ENCODE data around the gene FNDC3B. TPM values are rescaled to one million over a fixed set of nuclear protein-coding genes. Genes with fewer than 3 reads are reported as not detected.

Gene FNDC3B
- total and polyA plus RNA-seq, 2 of the 8 experiments (the other 6 are each of a cell fraction or from before 2014, with no cell fraction given) = 14.1 to 44.4 TPM

- H3K9ac ChIP-seq (replicated peaks in 1 of 4; ENCODE audit: extremely low read depth in 1 of 4, low read depth in 3 of 4, low read length in 3 of 4) = no peak overlapping the region
- H3K4me2 ChIP-seq (ENCODE audit: insufficient read depth in 1 of 2, low read depth in 2 of 2, low read length in 2 of 2) = no peak overlapping the region
- no peaks in the 10 kb centered on the region for H3K23me2 ChIP-seq (ENCODE audit: low read depth, low read length)
- no peak overlapping the region for H3K56ac ChIP-seq (replicated peaks; ENCODE audit: insufficient read length, low read depth, low read length)
- H4K8ac ChIP-seq (ENCODE audit: extremely low read depth, insufficient read depth, low read length) = no peak overlapping the region
- H3K79me2 ChIP-seq (ENCODE audit: control insufficient read depth in 1 of 2, insufficient read depth in 2 of 2, low read length in 2 of 2) = peaks cover 0 to 33% of the 10 kb centered on the region in 2 experiments; a peak in 3 of 4 replicates
- DNase-seq (ENCODE audit: low read depth in 1 of 2, low spot score in 2 of 2) = no peak
- CTCF ChIA-PET (ENCODE audit: partially characterized antibody) = interaction anchor here (1.1 kb wide), 1 partner anchor 11 kb away, joined by 3 read pairs; no protein-coding TSS in a partner anchor
- no peak for FAIRE-seq
- H2BK20ac ChIP-seq (ENCODE audit: low read length) = no peak overlapping the region
- TF ChIP-seq RFX5 (IDR thresholded peaks at IDR 0.05; ENCODE audit: borderline replicate concordance, low read depth, low read length) (no peak), TAF1 (IDR thresholded peaks at IDR 0.05; ENCODE audit: low read depth, low read length) (no peak), JUND (IDR thresholded peaks at IDR 0.05; ENCODE audit: low read length) (no peak), RBBP5 (IDR thresholded peaks at IDR 0.05; ENCODE audit: borderline replicate concordance, low read depth, low read length) (no peak), ATF3 (IDR thresholded peaks at IDR 0.05; ENCODE audit: insufficient read depth, low read depth, low read length) (no peak)
- H4K20me1 ChIP-seq (replicated peaks in 1 of 2; ENCODE audit: control insufficient read depth in 1 of 2, insufficient read depth in 2 of 2, low read length in 2 of 2) = peaks cover 0 to 1% of the 10 kb centered on the region in 2 experiments
- no peak overlapping the region for H3K18ac ChIP-seq (ENCODE audit: extremely low read depth, low read length)
- no peak overlapping the region for H2BK15ac ChIP-seq (ENCODE audit: low read length)
- POLR2A ChIA-PET (ENCODE audit: partially characterized antibody) = interaction anchor here (0.7 kb wide), 1 partner anchor 28 kb away, joined by 3 read pairs; no protein-coding TSS in a partner anchor
- H3K27me3 ChIP-seq (replicated peaks in 1 of 4; ENCODE audit: control insufficient read depth in 3 of 4, extremely low read depth in 1 of 4, insufficient read depth in 3 of 4, low read length in 3 of 4) = no peaks in the 10 kb centered on the region
- H2AK5ac ChIP-seq (ENCODE audit: low read depth, low read length) = no peak overlapping the region
- no peak overlapping the region for H3K27ac ChIP-seq (ENCODE audit: low read depth, low read length)
- H2BK12ac ChIP-seq (ENCODE audit: low read depth, low read length) = no peak overlapping the region
- H2BK120ac ChIP-seq (replicated peaks; ENCODE audit: low read depth, low read length) = no peak overlapping the region
- H3K4me3 ChIP-seq (ENCODE audit: extremely low read depth in 1 of 4, insufficient read depth in 2 of 4, low read depth in 3 of 4, low read length in 4 of 4) = no peak overlapping the region
- H3K9me3 ChIP-seq (ENCODE audit: insufficient read depth in 2 of 2, low read depth in 1 of 2, low read length in 1 of 2) = no peaks in the 10 kb centered on the region
- H3K79me1 ChIP-seq (ENCODE audit: low read depth, low read length) = peaks cover 3% of the 10 kb centered on the region; the same call in 1 of the 2 replicates
- WGBS, 2 experiments (ENCODE audit: extremely low coverage in 1 of 2, insufficient coverage in 1 of 2, insufficient read length in 1 of 2, insufficient replicate concordance in 2 of 2, low coverage in 1 of 2, low lambda C conversion rate in 2 of 2, missing lambda C conversion rate in 1 of 2) = 90% methylated on average over 7 of the region's 7 CpGs; no CpG with 5 or more reads in 1 of the 2 experiments
- H2AFZ ChIP-seq (ENCODE audit: low read length) = no peak overlapping the region
- no peak overlapping the region for H3K23ac ChIP-seq (ENCODE audit: insufficient read length)
- H2BK5ac ChIP-seq (ENCODE audit: low read depth, low read length) = no peak overlapping the region
- no peak overlapping the region for H4K5ac ChIP-seq (ENCODE audit: insufficient read length, low read depth, low read length)
- H3K14ac ChIP-seq (ENCODE audit: insufficient read length) = no peak overlapping the region
- H3K36me3 ChIP-seq (ENCODE audit: control insufficient read depth in 2 of 4, insufficient read depth in 4 of 4, low read length in 3 of 4) = peaks cover 0 to 9% (median 5%) of the 10 kb centered on the region in 4 experiments; a peak in 5 of 8 replicates
- H3K4me1 ChIP-seq (replicated peaks in 1 of 4; ENCODE audit: control insufficient read depth in 3 of 4, insufficient read depth in 4 of 4, low read length in 3 of 4) = no peaks in the 10 kb centered on the region
- H4K91ac ChIP-seq (replicated peaks; ENCODE audit: insufficient read length, low read length) = no peak overlapping the region
- no peak overlapping the region for H3K4ac ChIP-seq (replicated peaks; ENCODE audit: insufficient read length, low read depth, low read length)
Measured at GRCh38 chr3:172119266-172119969, 80.0 kb downstream of the FNDC3B start.
